ENCODE results near the gene BDKRB2.
"Not testable (repeated sequence)": the region's sequence is repeated elsewhere in the genome, so short reads cannot be mapped to it uniquely, and the experiment has no call there.

The BDKRB2 gene

DNA sequence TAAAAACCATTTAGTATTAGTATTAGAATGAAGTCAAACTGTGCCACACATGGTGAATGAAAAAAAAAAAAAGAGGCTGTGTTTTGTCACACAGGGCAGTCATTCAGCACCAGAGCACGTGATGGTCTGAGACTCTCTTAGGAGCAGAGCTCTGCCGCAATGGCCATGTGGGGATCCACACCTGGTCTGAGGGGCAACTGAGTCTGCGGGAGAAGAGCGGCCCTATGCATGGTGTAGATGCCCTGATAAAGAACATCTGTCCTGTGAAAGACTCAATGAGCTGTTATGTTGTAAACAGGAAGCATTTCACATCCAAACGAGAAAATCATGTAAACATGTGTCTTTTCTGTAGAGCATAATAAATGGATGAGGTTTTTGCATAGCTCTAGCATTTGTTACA is 39.1 kb downstream of the BDKRB2 start:
- no peak overlapping the region for H3K4me3 ChIP-seq
- no peak overlapping the region for H3K27ac ChIP-seq
- DNase-seq (ENCODE audit: low spot score): no peak
- TF ChIP-seq, protein P1, sequence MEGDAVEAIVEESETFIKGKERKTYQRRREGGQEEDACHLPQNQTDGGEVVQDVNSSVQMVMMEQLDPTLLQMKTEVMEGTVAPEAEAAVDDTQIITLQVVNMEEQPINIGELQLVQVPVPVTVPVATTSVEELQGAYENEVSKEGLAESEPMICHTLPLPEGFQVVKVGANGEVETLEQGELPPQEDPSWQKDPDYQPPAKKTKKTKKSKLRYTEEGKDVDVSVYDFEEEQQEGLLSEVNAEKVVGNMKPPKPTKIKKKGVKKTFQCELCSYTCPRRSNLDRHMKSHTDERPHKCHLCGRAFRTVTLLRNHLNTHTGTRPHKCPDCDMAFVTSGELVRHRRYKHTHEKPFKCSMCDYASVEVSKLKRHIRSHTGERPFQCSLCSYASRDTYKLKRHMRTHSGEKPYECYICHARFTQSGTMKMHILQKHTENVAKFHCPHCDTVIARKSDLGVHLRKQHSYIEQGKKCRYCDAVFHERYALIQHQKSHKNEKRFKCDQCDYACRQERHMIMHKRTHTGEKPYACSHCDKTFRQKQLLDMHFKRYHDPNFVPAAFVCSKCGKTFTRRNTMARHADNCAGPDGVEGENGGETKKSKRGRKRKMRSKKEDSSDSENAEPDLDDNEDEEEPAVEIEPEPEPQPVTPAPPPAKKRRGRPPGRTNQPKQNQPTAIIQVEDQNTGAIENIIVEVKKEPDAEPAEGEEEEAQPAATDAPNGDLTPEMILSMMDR (IDR thresholded peaks at IDR 0.05): no peak

DNA sequence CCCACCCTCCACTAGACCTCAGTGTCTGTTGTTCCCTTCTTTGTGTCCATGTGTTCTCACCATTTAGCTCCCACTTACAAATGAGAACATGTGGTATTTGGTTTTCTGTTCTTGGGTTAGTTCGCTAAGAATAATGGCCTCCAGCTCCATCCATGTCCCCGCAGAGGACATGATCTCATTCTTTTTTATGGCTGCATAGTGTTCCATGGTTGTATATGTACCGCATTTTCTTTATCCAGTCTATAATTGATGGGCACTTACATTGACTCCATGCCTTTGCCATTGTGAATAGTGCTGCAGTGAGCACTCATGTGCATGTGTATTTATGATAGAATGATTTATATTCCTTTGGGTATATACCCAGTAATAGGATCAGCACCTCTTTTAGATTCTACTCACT is 40.4 kb downstream of the BDKRB2 start:
- H3K27ac ChIP-seq; DNase-seq (ENCODE audit: low spot score); H3K4me3 ChIP-seq: not testable (repeated sequence)

DNA sequence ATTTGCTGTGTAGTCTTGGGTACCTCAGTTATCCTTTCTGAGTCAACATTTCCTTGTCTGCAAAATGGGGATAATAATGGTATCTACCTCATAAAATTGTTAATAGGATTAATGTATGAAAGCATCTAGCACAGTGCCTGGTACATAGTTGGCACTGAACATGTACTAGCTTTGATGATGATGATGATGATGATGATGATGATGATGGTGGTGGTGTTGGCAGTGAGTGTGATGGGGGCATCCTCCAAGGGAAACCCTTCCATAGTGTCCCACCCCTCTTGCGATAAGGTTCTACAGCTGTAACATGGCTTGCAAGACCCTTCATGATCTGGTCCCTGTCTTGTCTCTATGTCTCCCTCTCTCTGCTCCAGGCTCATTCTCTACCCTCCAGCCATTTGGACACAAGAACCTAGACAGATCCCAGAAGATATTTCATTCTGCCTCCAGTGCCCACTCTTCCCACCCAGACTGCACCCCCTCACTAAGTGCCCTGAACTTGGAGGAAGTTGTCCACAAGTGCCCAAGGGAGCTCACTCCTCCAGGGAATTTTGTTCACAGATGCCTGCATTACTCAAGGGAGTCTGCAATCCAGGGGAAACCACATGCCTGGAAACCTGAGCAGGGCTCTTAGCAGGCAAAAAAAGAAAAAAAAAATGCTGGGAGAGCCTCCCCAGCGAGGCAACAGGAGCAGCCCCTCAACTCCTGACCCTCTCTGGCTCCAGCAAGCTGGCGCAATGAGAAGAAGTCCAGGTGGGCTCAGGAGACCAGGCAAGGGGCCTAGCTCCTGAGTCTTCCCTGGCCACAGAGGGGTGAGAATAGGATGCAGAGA is 41.3 kb downstream of the BDKRB2 start:
- no peak overlapping the region for H3K27ac ChIP-seq
- DNase-seq (ENCODE audit: low spot score): no peak
- H3K4me3 ChIP-seq: no peak overlapping the region
- TF ChIP-seq, protein P1 (IDR thresholded peaks at IDR 0.05): no peak

DNA sequence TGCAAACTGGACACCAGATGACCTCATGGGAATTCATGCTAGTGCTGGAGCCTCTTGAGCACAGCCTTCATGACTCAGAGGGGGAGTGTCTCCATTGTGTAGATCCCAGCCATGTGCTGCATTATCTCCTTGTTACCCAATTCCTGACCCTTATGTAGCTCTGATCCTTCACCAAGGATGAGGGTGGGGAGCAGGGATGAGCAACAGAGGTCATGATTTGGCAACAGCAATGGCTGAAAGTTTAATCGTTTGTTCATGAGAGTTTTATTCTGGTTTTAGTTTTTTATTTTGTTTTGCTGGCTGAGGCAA is 41.9 kb downstream of the BDKRB2 start:
- DNase-seq (ENCODE audit: low spot score): no peak
- Histone ChIP-seq H3K27ac (no peak overlapping the region), H3K4me3 (no peak overlapping the region)
- TF ChIP-seq, protein P1 (IDR thresholded peaks at IDR 0.05): no peak

DNA sequence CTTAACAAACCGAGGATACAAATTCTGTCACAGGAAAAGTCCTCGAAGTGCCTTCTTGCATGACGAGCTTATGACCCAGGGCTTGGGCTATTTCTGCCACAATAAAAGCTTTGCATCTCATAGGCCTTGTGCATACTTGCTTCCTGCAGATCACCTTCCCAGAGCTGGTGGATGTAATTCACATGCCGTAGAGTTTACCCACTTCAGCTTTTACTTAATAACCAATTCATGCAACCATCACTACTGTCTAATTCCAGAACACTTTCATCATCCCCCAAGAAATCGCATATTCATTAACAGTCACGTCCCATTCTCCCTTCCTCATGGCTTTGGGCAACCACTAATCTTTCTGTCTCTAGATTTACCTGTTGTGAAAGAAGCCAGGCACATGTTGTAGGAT is 42.4 kb downstream of the BDKRB2 start:
- TF ChIP-seq, protein P1 (IDR thresholded peaks at IDR 0.05): no peak
- Histone ChIP-seq H3K4me3 (no peak overlapping the region), H3K27ac (no peak overlapping the region)
- no peak for DNase-seq (ENCODE audit: low spot score)

DNA sequence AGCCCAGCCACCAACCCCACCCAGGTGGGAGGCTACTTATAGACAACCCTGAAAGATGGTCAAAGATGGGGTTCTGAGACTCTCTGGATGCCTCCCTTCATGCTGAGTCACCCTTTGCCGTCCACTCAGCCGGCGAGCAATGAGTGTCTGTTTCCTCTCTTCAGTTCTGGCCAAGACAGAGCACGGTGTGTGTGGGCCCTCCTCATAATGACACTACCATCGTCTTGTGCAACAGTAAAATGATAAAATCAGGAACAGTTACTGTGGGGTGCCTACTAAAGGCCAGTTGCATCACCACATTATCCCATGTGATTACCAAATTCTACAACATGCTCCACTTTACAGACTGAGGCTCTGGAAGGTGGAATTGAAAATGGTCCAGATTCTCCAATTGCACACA is 44.4 kb downstream of the BDKRB2 start:
- TF ChIP-seq, protein P1 (IDR thresholded peaks at IDR 0.05): no peak
- Histone ChIP-seq H3K4me3 (no peak overlapping the region), H3K27ac (no peak overlapping the region)
- no peak for DNase-seq (ENCODE audit: low spot score)

DNA sequence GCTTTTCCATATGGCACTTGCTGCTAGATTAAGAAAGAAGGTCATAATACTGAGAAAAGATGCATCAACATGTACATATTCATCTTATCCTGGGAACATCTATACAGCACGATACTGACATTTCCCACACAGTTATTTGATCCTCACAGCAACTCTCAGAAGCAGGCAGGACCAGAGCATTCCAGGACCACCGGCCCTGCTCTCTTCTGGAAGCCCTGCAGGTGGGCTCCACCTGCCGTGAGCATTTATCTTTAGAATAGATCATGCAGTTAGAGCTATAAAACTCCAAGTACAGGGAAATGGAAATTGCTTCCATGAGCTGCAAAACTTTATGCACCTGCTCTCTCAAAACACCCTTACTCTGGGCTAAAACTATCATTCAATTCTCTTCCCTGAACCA is 45.8 kb downstream of the BDKRB2 start:
- TF ChIP-seq, protein P1 (IDR thresholded peaks at IDR 0.05): no peak
- no peak overlapping the region for H3K4me3 ChIP-seq
- DNase-seq (ENCODE audit: low spot score): no peak
- no peak overlapping the region for H3K27ac ChIP-seq

Measured in coronary artery (tissue), 2 donors.